Activated CD8-positive, alpha-beta memory T cell treated with anti-CD3 and anti-CD28 coated beads for 36 hours (primary cell): ENCODE data around the gene TMEM59. TPM values are rescaled to one million over a fixed set of nuclear protein-coding genes. Genes with fewer than 3 reads are reported as not detected.
"Not testable (repeated sequence)": the region's sequence is repeated elsewhere in the genome, so short reads cannot be mapped to it uniquely, and the experiment has no call there.

Experiments
- CTCF ChIA-PET: fragments of 350-600 bp; sonication (Branson Sonifier 250); formaldehyde crosslinking; loops from one replicate; lab custom pipeline; 2021; ENCODE audit warnings: antibody characterized with exemption; lab: Charles Lee
- POLR2A ChIA-PET: fragments of 350-600 bp; sonication (Branson Sonifier 250); formaldehyde crosslinking; loops from one replicate; lab custom pipeline; 2021; ENCODE audit warnings: antibody characterized with exemption; lab: Charles Lee
- total RNA-seq, 2 experiments: library from RNA; stranded (reverse); gene quantifications; one replicate each; pipeline ENCODE4 v1.2.3, GENCODE V29; 2021

The TMEM59 gene
- total RNA-seq, 2 experiments from 2014 or later: 117 to 124 TPM

GRCh38 chr1:54069791-54070170 is 16.8 kb upstream of the TMEM59 start:
- CTCF ChIA-PET: no interaction called here
- POLR2A ChIA-PET: no interaction called here

- POLR2A ChIA-PET: no interaction called here
- CTCF ChIA-PET: no interaction called here
Observed at GRCh38 chr1:54064299-54064698, 11.3 kb upstream of the TMEM59 start.

- CTCF ChIA-PET: interaction anchor here (0.8 to 1.2 kb wide), 2 partner anchors 17 to 27 kb away, joined by 3 read pairs; no protein-coding TSS in a partner anchor
- POLR2A ChIA-PET: interaction anchor here (1.2 kb wide), 1 partner anchor 216 kb away, joined by 3 read pairs; the partner anchor contains the start of gene NDC1
Observed at GRCh38 chr1:54054438-54054749, 1.4 kb upstream of the TMEM59 start.

GRCh38 chr1:54053745-54054437 is 887 bp upstream of the TMEM59 start:
- CTCF ChIA-PET: interaction anchor here (1.2 kb wide), 2 partner anchors 17 to 436 kb away, joined by 3 to 5 read pairs; no protein-coding TSS in a partner anchor
- POLR2A ChIA-PET: interaction anchor here (1.2 to 2.0 kb wide), 3 partner anchors 108 to 217 kb away, joined by 3 to 9 read pairs (median 6); partner anchors contain the start of genes IFT25 and NDC1

- ChIA-PET CTCF (interaction anchor here (1.0 to 1.2 kb wide), 2 partner anchors 29 to 437 kb away, joined by 4 to 5 read pairs; no protein-coding TSS in a partner anchor), POLR2A (interaction anchor here (1.6 to 2.0 kb wide), 2 partner anchors 107 to 215 kb away, joined by 6 to 9 read pairs; partner anchors contain the start of gene IFT25)
Observed at GRCh38 chr1:54052431-54052933, 522 bp downstream of the TMEM59 start.

GRCh38 chr1:54051933-54052430 is 1.0 kb downstream of the TMEM59 start:
- ChIA-PET CTCF (no interaction called here), POLR2A (interaction anchor here (1.6 to 2.0 kb wide), 2 partner anchors 106 to 215 kb away, joined by 6 to 9 read pairs; partner anchors contain the start of gene IFT25)

GRCh38 chr1:54050435-54050834 is 2.6 kb downstream of the TMEM59 start:
- POLR2A ChIA-PET, CTCF ChIA-PET: not testable (repeated sequence)

GRCh38 chr1:54047384-54048305 is 5.4 kb downstream of the TMEM59 start:
- ChIA-PET POLR2A (no interaction called here), CTCF (no interaction called here)

- POLR2A ChIA-PET: no interaction called here
- CTCF ChIA-PET: no interaction called here
Observed at GRCh38 chr1:54046671-54047383, 6.2 kb downstream of the TMEM59 start.

GRCh38 chr1:54045496-54045895 is 7.5 kb downstream of the TMEM59 start:
- ChIA-PET POLR2A (no interaction called here), CTCF (no interaction called here)

GRCh38 chr1:54041806-54042205 is 11.2 kb downstream of the TMEM59 start:
- POLR2A ChIA-PET: no interaction called here
- CTCF ChIA-PET: no interaction called here

- POLR2A ChIA-PET: no interaction called here
- CTCF ChIA-PET: no interaction called here
Observed at GRCh38 chr1:54037476-54037875, 15.5 kb downstream of the TMEM59 start.

GRCh38 chr1:54028306-54029251 is 24.4 kb downstream of the TMEM59 start:
- POLR2A ChIA-PET: no interaction called here
- CTCF ChIA-PET: interaction anchor here (0.6 kb wide), 1 partner anchor 461 kb away, joined by 3 read pairs; no protein-coding TSS in a partner anchor

GRCh38 chr1:54027848-54028247 is 25.2 kb downstream of the TMEM59 start:
- ChIA-PET CTCF (no interaction called here), POLR2A (no interaction called here)

GRCh38 chr1:54024811-54025210 is 28.2 kb downstream of the TMEM59 start:
- POLR2A ChIA-PET: not testable (repeated sequence)

GRCh38 chr1:54024358-54024757 is 28.6 kb downstream of the TMEM59 start:
- ChIA-PET POLR2A (no interaction called here), CTCF (no interaction called here)

More at GRCh38 chr1:54024811-54025210, 28.2 kb downstream of the TMEM59 start:
- CTCF ChIA-PET: not testable (repeated sequence)

GRCh38 chr1:54019562-54020176 is 33.3 kb downstream of the TMEM59 start:
- CTCF ChIA-PET, POLR2A ChIA-PET: not testable (repeated sequence)
